Gastroesophageal sphincter (tissue), 3 donors: ENCODE data around the gene DISP2.

ENCODE experiments used
- CTCF ChIP-seq, 4 experiments: fragments of 200-600 bp in 2 of 4; fragments of 450-650 bp in 2 of 4; sonication (generic) in 1 of 4; IDR thresholded peaks; one replicate each; pipeline ENCODE4 v1.5.1; 2017 to 2019; ENCODE audit warnings: antibody characterized with exemption in 4 of 4, mild to moderate bottlenecking in 2 of 4, moderate library complexity in 2 of 4
- EP300 ChIP-seq: sonication (generic); formaldehyde crosslinking; IDR thresholded peaks from one replicate; pipeline ENCODE4 v1.6.1; 2017; ENCODE audit warnings: antibody characterized with exemption, mild to moderate bottlenecking
- POLR2A ChIP-seq, 2 donors: fragments of 450-650 bp; IDR thresholded peaks; one replicate each; pipeline ENCODE4 v1.6.1; 2017; ENCODE audit warnings: antibody characterized with exemption in 2 of 2, mild to moderate bottlenecking in 2 of 2, moderate library complexity in 1 of 2
- POLR2AphosphoS5 ChIP-seq: sonication (generic); formaldehyde crosslinking; IDR thresholded peaks from one replicate; pipeline ENCODE4 v1.6.1; 2017; ENCODE audit warnings: antibody characterized with exemption

GRCh38 chr15:40344217-40344616 lies 13.8 kb upstream of the DISP2 start:
- TF ChIP-seq CTCF (IDR thresholded peaks at IDR 0.05) (no peak), POLR2A (IDR thresholded peaks at IDR 0.05) (no peak), POLR2AphosphoS5 (no peak), EP300 (no peak)
